Activated CD4-positive, CD25-positive, alpha-beta regulatory T cell treated with anti-CD3 and anti-CD28 coated beads, Interleukin-2, amount 50 U/mL, for 16 hours (primary cell): ENCODE measurements around the gene ZFP3.
"Not testable (repeated sequence)": the region's sequence is repeated elsewhere in the genome, so short reads cannot be mapped to it uniquely, and the experiment has no call there.

Experiments used
- DNase-seq: peaks from one replicate; pipeline ENCODE4 v3.0.0-alpha.2; 2020; ENCODE audit warnings: low read depth, low spot score

The ZFP3 gene

GRCh38 chr17:5077781-5078105 is 524 bp upstream of the ZFP3 start:
- DNase-seq = no peak

- DNase-seq = no peak
Measured at GRCh38 chr17:5080591-5080990, 2.3 kb downstream of the ZFP3 start.

GRCh38 chr17:5092218-5093010 is 14.1 kb downstream of the ZFP3 start:
- DNase-seq = no peak

GRCh38 chr17:5096731-5097100 is 18.4 kb downstream of the ZFP3 start:
- no peak for DNase-seq

GRCh38 chr17:5097101-5097834 is 19.0 kb downstream of the ZFP3 start:
- DNase-seq = no peak

- DNase-seq = no peak
Measured at GRCh38 chr17:5099271-5099670, 21.0 kb downstream of the ZFP3 start.

GRCh38 chr17:5100832-5101231 is 22.6 kb downstream of the ZFP3 start:
- DNase-seq = no peak

- no peak for DNase-seq
Measured at GRCh38 chr17:5110816-5111215, 32.5 kb downstream of the ZFP3 start.

GRCh38 chr17:5111402-5112204 is 33.3 kb downstream of the ZFP3 start, which contains the start of gene ZNF232:
ZNF232 (minus strand) TSS chr17:5111878; CDS start chr17:5111822, 56 bp downstream.
- DNase-seq = peak; percentile 75

GRCh38 chr17:5115673-5116651 is 37.7 kb downstream of the ZFP3 start, which contains the start of gene USP6:
USP6 (plus strand) TSS chr17:5116032; CDS start chr17:5130368, 14,336 bp downstream.
- DNase-seq = no peak

GRCh38 chr17:5118219-5118618 is 40.0 kb downstream of the ZFP3 start:
- no peak for DNase-seq

GRCh38 chr17:5120036-5120435 is 41.8 kb downstream of the ZFP3 start:
- DNase-seq = no peak

- DNase-seq = not testable (repeated sequence)
Measured at GRCh38 chr17:5120436-5121185, 42.3 kb downstream of the ZFP3 start.

GRCh38 chr17:5121186-5121841 is 43.0 kb downstream of the ZFP3 start:
- no peak for DNase-seq

- not testable (repeated sequence) for DNase-seq
Measured at GRCh38 chr17:5122056-5122455, 43.8 kb downstream of the ZFP3 start.

GRCh38 chr17:5122586-5123342 is 44.5 kb downstream of the ZFP3 start:
- no peak for DNase-seq

- DNase-seq = no peak
Measured at GRCh38 chr17:5123343-5124124, 45.3 kb downstream of the ZFP3 start.

GRCh38 chr17:5124125-5124760 is 46.0 kb downstream of the ZFP3 start:
- not testable (repeated sequence) for DNase-seq
